Measurements from ENCODE around the gene HORMAD2.
"Not testable (repeated sequence)": the region's sequence is repeated elsewhere in the genome, so short reads cannot be mapped to it uniquely, and the experiment has no call there.

Gene HORMAD2

GRCh38 chr22:30196880-30197336 lies 116.6 kb downstream of the HORMAD2 start:
- TF ChIP-seq CTCF (IDR thresholded peaks at IDR 0.05; ENCODE audit: low read depth, low read length), result no peak
- no peak overlapping the region for H3K4me3 ChIP-seq (ENCODE audit: low read depth, low read length)

GRCh38 chr22:30197389-30197788 lies 117.1 kb downstream of the HORMAD2 start:
- TF ChIP-seq CTCF (IDR thresholded peaks at IDR 0.05; ENCODE audit: low read depth, low read length), result no peak
- no peak overlapping the region for H3K4me3 ChIP-seq (ENCODE audit: low read depth, low read length)

GRCh38 chr22:30198152-30198825 lies 118.0 kb downstream of the HORMAD2 start:
- H3K4me3 ChIP-seq (ENCODE audit: low read depth, low read length), result no peak overlapping the region
- no peak for TF ChIP-seq CTCF (IDR thresholded peaks at IDR 0.05; ENCODE audit: low read depth, low read length)

GRCh38 chr22:30198921-30199320 lies 118.7 kb downstream of the HORMAD2 start:
- TF ChIP-seq CTCF (IDR thresholded peaks at IDR 0.05; ENCODE audit: low read depth, low read length), result no peak
- no peak overlapping the region for H3K4me3 ChIP-seq (ENCODE audit: low read depth, low read length)

GRCh38 chr22:30200905-30201304 lies 120.6 kb downstream of the HORMAD2 start:
- H3K4me3 ChIP-seq (ENCODE audit: low read depth, low read length), result not testable (repeated sequence)

- H3K4me3 ChIP-seq (ENCODE audit: low read depth, low read length), result no peak overlapping the region
- no peak for TF ChIP-seq CTCF (IDR thresholded peaks at IDR 0.05; ENCODE audit: low read depth, low read length)
Observed at GRCh38 chr22:30201945-30202344, 121.7 kb downstream of the HORMAD2 start.

- no peak overlapping the region for H3K4me3 ChIP-seq (ENCODE audit: low read depth, low read length)
- TF ChIP-seq CTCF (IDR thresholded peaks at IDR 0.05; ENCODE audit: low read depth, low read length), result no peak
Observed at GRCh38 chr22:30202531-30203006, 122.3 kb downstream of the HORMAD2 start.

Data from WI38 (cell line).